Prostate gland (tissue), 2 donors: ENCODE data around the gene TNFRSF9.

Experiments
- CTCF ChIP-seq, 4 experiments: fragments of 200-600 bp in 2 of 4; fragments of 450-650 bp in 2 of 4; sonication (generic) in 2 of 4; IDR thresholded peaks; 1 replicate in 3 of 4; 2 replicates in 1 of 4; pipeline ENCODE4 v1.5.1; 2016 to 2019; ENCODE audit warnings: antibody characterized with exemption in 4 of 4, mild to moderate bottlenecking in 2 of 4, moderate library complexity in 2 of 4
- POLR2AphosphoS5 ChIP-seq: sonication (generic); formaldehyde crosslinking; IDR thresholded peaks from one replicate; pipeline ENCODE4 v1.6.1; 2017; ENCODE audit warnings: antibody characterized with exemption

GRCh38 chr1:7953850-7954609 is 13.4 kb upstream of the TNFRSF9 start:
- TF ChIP-seq POLR2AphosphoS5 (peak; percentile 88), CTCF (IDR thresholded peaks at IDR 0.05) (peak in 1 of 4 experiments; percentile 25)
